ENCODE data around the gene PUSL1. TPM values are rescaled to one million over a fixed set of nuclear protein-coding genes. Genes with fewer than 3 reads are reported as not detected.

PUSL1 gene
- total and polyA plus RNA-seq, 2 experiments from 2014 or later: 41.5 to 55.8 TPM

- TF ChIP-seq, protein P1, sequence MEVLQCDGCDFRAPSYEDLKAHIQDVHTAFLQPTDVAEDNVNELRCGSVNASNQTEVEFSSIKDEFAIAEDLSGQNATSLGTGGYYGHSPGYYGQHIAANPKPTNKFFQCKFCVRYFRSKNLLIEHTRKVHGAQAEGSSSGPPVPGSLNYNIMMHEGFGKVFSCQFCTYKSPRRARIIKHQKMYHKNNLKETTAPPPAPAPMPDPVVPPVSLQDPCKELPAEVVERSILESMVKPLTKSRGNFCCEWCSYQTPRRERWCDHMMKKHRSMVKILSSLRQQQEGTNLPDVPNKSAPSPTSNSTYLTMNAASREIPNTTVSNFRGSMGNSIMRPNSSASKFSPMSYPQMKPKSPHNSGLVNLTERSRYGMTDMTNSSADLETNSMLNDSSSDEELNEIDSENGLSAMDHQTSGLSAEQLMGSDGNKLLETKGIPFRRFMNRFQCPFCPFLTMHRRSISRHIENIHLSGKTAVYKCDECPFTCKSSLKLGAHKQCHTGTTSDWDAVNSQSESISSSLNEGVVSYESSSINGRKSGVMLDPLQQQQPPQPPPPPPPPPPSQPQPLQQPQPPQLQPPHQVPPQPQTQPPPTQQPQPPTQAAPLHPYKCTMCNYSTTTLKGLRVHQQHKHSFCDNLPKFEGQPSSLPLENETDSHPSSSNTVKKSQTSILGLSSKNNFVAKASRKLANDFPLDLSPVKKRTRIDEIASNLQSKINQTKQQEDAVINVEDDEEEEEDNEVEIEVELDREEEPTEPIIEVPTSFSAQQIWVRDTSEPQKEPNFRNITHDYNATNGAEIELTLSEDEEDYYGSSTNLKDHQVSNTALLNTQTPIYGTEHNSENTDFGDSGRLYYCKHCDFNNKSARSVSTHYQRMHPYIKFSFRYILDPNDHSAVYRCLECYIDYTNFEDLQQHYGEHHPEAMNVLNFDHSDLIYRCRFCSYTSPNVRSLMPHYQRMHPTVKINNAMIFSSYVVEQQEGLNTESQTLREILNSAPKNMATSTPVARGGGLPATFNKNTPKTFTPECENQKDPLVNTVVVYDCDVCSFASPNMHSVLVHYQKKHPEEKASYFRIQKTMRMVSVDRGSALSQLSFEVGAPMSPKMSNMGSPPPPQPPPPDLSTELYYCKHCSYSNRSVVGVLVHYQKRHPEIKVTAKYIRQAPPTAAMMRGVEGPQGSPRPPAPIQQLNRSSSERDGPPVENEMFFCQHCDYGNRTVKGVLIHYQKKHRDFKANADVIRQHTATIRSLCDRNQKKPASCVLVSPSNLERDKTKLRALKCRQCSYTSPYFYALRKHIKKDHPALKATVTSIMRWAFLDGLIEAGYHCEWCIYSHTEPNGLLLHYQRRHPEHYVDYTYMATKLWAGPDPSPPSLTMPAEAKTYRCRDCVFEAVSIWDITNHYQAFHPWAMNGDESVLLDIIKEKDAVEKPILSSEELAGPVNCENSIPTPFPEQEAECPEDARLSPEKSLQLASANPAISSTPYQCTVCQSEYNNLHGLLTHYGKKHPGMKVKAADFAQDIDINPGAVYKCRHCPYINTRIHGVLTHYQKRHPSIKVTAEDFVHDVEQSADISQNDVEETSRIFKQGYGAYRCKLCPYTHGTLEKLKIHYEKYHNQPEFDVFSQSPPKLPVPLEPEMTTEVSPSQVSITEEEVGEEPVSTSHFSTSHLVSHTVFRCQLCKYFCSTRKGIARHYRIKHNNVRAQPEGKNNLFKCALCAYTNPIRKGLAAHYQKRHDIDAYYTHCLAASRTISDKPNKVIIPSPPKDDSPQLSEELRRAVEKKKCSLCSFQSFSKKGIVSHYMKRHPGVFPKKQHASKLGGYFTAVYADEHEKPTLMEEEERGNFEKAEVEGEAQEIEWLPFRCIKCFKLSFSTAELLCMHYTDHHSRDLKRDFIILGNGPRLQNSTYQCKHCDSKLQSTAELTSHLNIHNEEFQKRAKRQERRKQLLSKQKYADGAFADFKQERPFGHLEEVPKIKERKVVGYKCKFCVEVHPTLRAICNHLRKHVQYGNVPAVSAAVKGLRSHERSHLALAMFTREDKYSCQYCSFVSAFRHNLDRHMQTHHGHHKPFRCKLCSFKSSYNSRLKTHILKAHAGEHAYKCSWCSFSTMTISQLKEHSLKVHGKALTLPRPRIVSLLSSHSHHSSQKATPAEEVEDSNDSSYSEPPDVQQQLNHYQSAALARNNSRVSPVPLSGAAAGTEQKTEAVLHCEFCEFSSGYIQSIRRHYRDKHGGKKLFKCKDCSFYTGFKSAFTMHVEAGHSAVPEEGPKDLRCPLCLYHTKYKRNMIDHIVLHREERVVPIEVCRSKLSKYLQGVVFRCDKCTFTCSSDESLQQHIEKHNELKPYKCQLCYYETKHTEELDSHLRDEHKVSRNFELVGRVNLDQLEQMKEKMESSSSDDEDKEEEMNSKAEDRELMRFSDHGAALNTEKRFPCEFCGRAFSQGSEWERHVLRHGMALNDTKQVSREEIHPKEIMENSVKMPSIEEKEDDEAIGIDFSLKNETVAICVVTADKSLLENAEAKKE (CRISPR knock-in tag; IDR thresholded peaks at IDR 0.05): no peak
- no peak for TF ChIP-seq NANOG (IDR thresholded peaks at IDR 0.05; ENCODE audit: borderline replicate concordance)
- no peak for TF ChIP-seq POLR2AphosphoS5 (IDR thresholded peaks at IDR 0.05; ENCODE audit: low read depth)
- no peak for TF ChIP-seq CREB1 (CRISPR knock-in tag; IDR thresholded peaks at IDR 0.05; ENCODE audit: low read depth)
- TF ChIP-seq EZH2phosphoT487 (IDR thresholded peaks at IDR 0.05; ENCODE audit: unreplicated experiment): no peak
- no peak for TF ChIP-seq JUNB (IDR thresholded peaks at IDR 0.05; ENCODE audit: unreplicated experiment)
- no peak for TF ChIP-seq STAT1 (IDR thresholded peaks at IDR 0.05; ENCODE audit: unreplicated experiment)
- TF ChIP-seq ZNF114 (CRISPR knock-in tag; IDR thresholded peaks at IDR 0.05): no peak
- no peak for TF ChIP-seq EZH2 (IDR thresholded peaks at IDR 0.05; ENCODE audit: low read depth, unreplicated experiment)
- TF ChIP-seq ZNF331 (CRISPR knock-in tag; IDR thresholded peaks at IDR 0.05; ENCODE audit: low read depth): no peak
- TF ChIP-seq, protein P2, sequence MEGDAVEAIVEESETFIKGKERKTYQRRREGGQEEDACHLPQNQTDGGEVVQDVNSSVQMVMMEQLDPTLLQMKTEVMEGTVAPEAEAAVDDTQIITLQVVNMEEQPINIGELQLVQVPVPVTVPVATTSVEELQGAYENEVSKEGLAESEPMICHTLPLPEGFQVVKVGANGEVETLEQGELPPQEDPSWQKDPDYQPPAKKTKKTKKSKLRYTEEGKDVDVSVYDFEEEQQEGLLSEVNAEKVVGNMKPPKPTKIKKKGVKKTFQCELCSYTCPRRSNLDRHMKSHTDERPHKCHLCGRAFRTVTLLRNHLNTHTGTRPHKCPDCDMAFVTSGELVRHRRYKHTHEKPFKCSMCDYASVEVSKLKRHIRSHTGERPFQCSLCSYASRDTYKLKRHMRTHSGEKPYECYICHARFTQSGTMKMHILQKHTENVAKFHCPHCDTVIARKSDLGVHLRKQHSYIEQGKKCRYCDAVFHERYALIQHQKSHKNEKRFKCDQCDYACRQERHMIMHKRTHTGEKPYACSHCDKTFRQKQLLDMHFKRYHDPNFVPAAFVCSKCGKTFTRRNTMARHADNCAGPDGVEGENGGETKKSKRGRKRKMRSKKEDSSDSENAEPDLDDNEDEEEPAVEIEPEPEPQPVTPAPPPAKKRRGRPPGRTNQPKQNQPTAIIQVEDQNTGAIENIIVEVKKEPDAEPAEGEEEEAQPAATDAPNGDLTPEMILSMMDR (conservative IDR thresholded peaks at IDR 0.05; ENCODE audit: low read depth in 2 of 2): no peak
- no peak for TF ChIP-seq REST (IDR thresholded peaks at IDR 0.05; ENCODE audit: unreplicated experiment)
These were observed 40.1 kb upstream of the PUSL1 start (continued) for GRCh38 chr1:1268284-1268682.

Data from GM23338 (cell line).